NB4 (cell line): ENCODE data around the gene ZNF180.
"Not testable (repeated sequence)": the region's sequence is repeated elsewhere in the genome, so short reads cannot be mapped to it uniquely, and the experiment has no call there.

ENCODE experiments used
- DNase-seq: peaks from one replicate; pipeline ENCODE4 v3.0.0; 2010; ENCODE audit warnings: low read depth
- H3K4me3 ChIP-seq: one replicate; pipeline ENCODE4 v1.5.1; 2011; ENCODE audit warnings: mild to moderate bottlenecking, low read depth, low read length, moderate library complexity
- CTCF ChIP-seq: IDR thresholded peaks from one replicate; pipeline ENCODE4 v1.5.1; 2012; ENCODE audit warnings: low read depth, low read length
- MAX ChIP-seq: IDR thresholded peaks from 2 replicates; pipeline ENCODE4 v1.6.1; 2011; ENCODE audit warnings: low read depth, low read length
- MYC ChIP-seq: IDR thresholded peaks from 2 replicates; pipeline ENCODE4 v1.6.1; 2011; ENCODE audit warnings: low read depth, low read length
- POLR2A ChIP-seq: IDR thresholded peaks from 2 replicates; pipeline ENCODE4 v1.6.1; 2011; ENCODE audit warnings: mild to moderate bottlenecking; ENCODE audit not compliant: insufficient read length; ENCODE audit errors: extremely low read depth

The ZNF180 gene

GRCh38 chr19:44540736-44541135, 40.4 kb upstream of the ZNF180 start:
- TF ChIP-seq MYC (no peak), MAX (no peak), POLR2A (no peak), CTCF (no peak)
- no peak for DNase-seq
- no peak overlapping the region for H3K4me3 ChIP-seq

- TF ChIP-seq MYC (no peak), MAX (no peak), POLR2A (no peak), CTCF (no peak)
- no peak for DNase-seq
- H3K4me3 ChIP-seq = no peak overlapping the region
These were observed 39.7 kb upstream of the ZNF180 start for GRCh38 chr19:44539991-44540390.

- TF ChIP-seq POLR2A = no peak
- no peak for TF ChIP-seq CTCF
- no peak for TF ChIP-seq MAX
- no peak for TF ChIP-seq MYC
- DNase-seq = no peak
- H3K4me3 ChIP-seq = no peak overlapping the region
These were observed 39.0 kb upstream of the ZNF180 start for GRCh38 chr19:44539236-44539826.

GRCh38 chr19:44535361-44535760, 35.0 kb upstream of the ZNF180 start:
- not testable (repeated sequence) for H3K4me3 ChIP-seq, DNase-seq

GRCh38 chr19:44532819-44533218, 32.5 kb upstream of the ZNF180 start:
- TF ChIP-seq POLR2A (no peak), MYC (no peak), CTCF (no peak), MAX (no peak)
- DNase-seq = no peak
- no peak overlapping the region for H3K4me3 ChIP-seq

GRCh38 chr19:44530777-44531176, 30.5 kb upstream of the ZNF180 start:
- DNase-seq = peak; percentile 48
- no peak for TF ChIP-seq POLR2A
- TF ChIP-seq MYC = no peak
- no peak for TF ChIP-seq MAX
- TF ChIP-seq CTCF = no peak
- no peak overlapping the region for H3K4me3 ChIP-seq
